ENCODE results near the gene PHF13. TPM values are rescaled to one million over a fixed set of nuclear protein-coding genes. Genes with fewer than 3 reads are reported as not detected.

PHF13 gene
- total and polyA plus RNA-seq, 9 of the 15 experiments (the other 6 are each of a cell fraction or from before 2014, with no cell fraction given) = 1.8 to 36.1 (median 11.7) TPM

DNA sequence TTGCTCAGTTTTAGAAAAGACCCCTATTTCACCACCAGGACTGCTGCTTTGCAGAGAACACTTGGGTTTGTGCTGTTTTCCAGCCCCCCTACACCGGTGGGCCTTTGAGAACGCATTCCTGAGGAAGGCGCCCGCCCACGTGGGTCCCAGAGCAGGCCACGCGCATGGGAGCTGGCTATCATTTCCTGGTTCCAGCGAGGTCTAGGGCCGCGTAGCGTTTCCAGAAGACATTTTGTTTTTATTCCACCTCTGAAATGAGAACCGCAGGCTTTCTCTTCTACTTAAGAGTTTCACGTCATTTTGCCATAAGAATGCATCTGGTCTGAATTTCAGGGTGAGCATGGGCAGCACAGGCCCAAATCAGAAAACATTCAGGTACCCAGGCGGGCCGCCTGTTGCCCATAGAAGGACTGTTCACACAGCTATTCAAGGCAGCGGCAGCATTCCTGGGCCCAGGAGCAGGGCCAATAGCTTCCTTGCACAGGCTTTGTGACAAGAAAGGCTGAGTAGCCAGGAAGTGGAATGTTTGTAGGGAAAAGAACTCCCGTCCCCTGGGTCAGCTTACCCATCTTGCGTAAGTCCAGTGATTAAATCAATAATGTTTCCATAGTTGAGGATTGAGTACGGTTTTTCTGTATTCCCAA is 9.5 kb upstream of the PHF13 start (continued):
- TF ChIP-seq, protein P1, sequence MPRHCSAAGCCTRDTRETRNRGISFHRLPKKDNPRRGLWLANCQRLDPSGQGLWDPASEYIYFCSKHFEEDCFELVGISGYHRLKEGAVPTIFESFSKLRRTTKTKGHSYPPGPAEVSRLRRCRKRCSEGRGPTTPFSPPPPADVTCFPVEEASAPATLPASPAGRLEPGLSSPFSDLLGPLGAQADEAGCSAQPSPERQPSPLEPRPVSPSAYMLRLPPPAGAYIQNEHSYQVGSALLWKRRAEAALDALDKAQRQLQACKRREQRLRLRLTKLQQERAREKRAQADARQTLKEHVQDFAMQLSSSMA (CRISPR knock-in tag; IDR thresholded peaks at IDR 0.05) = peak; percentile 69; the same call in 1 of the 2 replicates
- TF ChIP-seq SAP30 (IDR thresholded peaks at IDR 0.05; ENCODE audit: borderline replicate concordance, insufficient read depth, low read depth, low read length, poor library complexity, severe bottlenecking) (peak; percentile 91), ZNF354B (CRISPR knock-in tag; IDR thresholded peaks at IDR 0.05) (0 out of 2 replicates have a peak, but pooled peaks have one; percentile 21), BRF1 (IDR thresholded peaks at IDR 0.05; ENCODE audit: borderline replicate concordance, extremely low read depth, insufficient read length) (no peak), ARID1B (IDR thresholded peaks at IDR 0.05) (0 out of 2 replicates have a peak, but pooled peaks have one; percentile 19), ETV1 (tag; conservative IDR thresholded peaks at IDR 0.05; ENCODE audit: low read depth) (peak; percentile 55), MEIS2 (IDR thresholded peaks at IDR 0.05; ENCODE audit: partially characterized antibody) (no peak), HDAC6 (IDR thresholded peaks at IDR 0.05; ENCODE audit: low read depth, low read length) (no peak), ZNF780A (CRISPR knock-in tag; IDR thresholded peaks at IDR 0.05) (no peak), CC2D1A (IDR thresholded peaks at IDR 0.05) (no peak), TSC22D4 (tag; IDR thresholded peaks at IDR 0.05) (no peak), TCF7L2 (IDR thresholded peaks at IDR 0.05; ENCODE audit: low read depth, low read length) (no peak), BDP1 (IDR thresholded peaks at IDR 0.05; ENCODE audit: insufficient read depth, insufficient read length) (no peak), MTA1 (IDR thresholded peaks at IDR 0.05; ENCODE audit: borderline replicate concordance) (0 out of 2 replicates have a peak, but pooled peaks have one; percentile 8)
- TF ChIP-seq, protein P2, sequence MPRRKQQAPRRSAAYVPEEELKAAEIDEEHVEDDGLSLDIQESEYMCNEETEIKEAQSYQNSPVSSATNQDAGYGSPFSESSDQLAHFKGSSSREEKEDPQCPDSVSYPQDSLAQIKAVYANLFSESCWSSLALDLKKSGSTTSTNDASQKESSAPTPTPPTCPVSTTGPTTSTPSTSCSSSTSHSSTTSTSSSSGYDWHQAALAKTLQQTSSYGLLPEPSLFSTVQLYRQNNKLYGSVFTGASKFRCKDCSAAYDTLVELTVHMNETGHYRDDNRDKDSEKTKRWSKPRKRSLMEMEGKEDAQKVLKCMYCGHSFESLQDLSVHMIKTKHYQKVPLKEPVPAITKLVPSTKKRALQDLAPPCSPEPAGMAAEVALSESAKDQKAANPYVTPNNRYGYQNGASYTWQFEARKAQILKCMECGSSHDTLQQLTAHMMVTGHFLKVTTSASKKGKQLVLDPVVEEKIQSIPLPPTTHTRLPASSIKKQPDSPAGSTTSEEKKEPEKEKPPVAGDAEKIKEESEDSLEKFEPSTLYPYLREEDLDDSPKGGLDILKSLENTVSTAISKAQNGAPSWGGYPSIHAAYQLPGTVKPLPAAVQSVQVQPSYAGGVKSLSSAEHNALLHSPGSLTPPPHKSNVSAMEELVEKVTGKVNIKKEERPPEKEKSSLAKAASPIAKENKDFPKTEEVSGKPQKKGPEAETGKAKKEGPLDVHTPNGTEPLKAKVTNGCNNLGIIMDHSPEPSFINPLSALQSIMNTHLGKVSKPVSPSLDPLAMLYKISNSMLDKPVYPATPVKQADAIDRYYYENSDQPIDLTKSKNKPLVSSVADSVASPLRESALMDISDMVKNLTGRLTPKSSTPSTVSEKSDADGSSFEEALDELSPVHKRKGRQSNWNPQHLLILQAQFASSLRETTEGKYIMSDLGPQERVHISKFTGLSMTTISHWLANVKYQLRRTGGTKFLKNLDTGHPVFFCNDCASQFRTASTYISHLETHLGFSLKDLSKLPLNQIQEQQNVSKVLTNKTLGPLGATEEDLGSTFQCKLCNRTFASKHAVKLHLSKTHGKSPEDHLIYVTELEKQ (CRISPR knock-in tag; IDR thresholded peaks at IDR 0.05) = no peak; the same call in 1 of the 2 replicates
- TF ChIP-seq, protein P3, sequence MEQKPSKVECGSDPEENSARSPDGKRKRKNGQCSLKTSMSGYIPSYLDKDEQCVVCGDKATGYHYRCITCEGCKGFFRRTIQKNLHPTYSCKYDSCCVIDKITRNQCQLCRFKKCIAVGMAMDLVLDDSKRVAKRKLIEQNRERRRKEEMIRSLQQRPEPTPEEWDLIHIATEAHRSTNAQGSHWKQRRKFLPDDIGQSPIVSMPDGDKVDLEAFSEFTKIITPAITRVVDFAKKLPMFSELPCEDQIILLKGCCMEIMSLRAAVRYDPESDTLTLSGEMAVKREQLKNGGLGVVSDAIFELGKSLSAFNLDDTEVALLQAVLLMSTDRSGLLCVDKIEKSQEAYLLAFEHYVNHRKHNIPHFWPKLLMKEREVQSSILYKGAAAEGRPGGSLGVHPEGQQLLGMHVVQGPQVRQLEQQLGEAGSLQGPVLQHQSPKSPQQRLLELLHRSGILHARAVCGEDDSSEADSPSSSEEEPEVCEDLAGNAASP (IDR thresholded peaks at IDR 0.05) = no peak
- TF ChIP-seq, protein P4, sequence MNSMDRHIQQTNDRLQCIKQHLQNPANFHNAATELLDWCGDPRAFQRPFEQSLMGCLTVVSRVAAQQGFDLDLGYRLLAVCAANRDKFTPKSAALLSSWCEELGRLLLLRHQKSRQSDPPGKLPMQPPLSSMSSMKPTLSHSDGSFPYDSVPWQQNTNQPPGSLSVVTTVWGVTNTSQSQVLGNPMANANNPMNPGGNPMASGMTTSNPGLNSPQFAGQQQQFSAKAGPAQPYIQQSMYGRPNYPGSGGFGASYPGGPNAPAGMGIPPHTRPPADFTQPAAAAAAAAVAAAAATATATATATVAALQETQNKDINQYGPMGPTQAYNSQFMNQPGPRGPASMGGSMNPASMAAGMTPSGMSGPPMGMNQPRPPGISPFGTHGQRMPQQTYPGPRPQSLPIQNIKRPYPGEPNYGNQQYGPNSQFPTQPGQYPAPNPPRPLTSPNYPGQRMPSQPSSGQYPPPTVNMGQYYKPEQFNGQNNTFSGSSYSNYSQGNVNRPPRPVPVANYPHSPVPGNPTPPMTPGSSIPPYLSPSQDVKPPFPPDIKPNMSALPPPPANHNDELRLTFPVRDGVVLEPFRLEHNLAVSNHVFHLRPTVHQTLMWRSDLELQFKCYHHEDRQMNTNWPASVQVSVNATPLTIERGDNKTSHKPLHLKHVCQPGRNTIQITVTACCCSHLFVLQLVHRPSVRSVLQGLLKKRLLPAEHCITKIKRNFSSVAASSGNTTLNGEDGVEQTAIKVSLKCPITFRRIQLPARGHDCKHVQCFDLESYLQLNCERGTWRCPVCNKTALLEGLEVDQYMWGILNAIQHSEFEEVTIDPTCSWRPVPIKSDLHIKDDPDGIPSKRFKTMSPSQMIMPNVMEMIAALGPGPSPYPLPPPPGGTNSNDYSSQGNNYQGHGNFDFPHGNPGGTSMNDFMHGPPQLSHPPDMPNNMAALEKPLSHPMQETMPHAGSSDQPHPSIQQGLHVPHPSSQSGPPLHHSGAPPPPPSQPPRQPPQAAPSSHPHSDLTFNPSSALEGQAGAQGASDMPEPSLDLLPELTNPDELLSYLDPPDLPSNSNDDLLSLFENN (IDR thresholded peaks at IDR 0.05; ENCODE audit: low read depth in 2 of 2, low read length in 2 of 2) = peak in 1 of 2 experiments; percentile 61; a peak in 2 of 4 replicates
- TF ChIP-seq, protein P5, sequence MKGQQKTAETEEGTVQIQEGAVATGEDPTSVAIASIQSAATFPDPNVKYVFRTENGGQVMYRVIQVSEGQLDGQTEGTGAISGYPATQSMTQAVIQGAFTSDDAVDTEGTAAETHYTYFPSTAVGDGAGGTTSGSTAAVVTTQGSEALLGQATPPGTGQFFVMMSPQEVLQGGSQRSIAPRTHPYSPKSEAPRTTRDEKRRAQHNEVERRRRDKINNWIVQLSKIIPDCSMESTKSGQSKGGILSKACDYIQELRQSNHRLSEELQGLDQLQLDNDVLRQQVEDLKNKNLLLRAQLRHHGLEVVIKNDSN (CRISPR knock-in tag; IDR thresholded peaks at IDR 0.05) = peak; percentile 86

All from K562 (cell line).